HG02970 (cell line): ENCODE data around the gene KCNH1.

ENCODE experiments used
- ATAC-seq: cut with Tn5 transposase; IDR thresholded peaks from one replicate; pipeline ENCODE4 v1.9.1; 2021; ENCODE audit warnings: mild to moderate bottlenecking, moderate library complexity, moderate number of reproducible peaks; ENCODE audit not compliant: unreplicated experiment, low FRiP score

Gene KCNH1

DNA sequence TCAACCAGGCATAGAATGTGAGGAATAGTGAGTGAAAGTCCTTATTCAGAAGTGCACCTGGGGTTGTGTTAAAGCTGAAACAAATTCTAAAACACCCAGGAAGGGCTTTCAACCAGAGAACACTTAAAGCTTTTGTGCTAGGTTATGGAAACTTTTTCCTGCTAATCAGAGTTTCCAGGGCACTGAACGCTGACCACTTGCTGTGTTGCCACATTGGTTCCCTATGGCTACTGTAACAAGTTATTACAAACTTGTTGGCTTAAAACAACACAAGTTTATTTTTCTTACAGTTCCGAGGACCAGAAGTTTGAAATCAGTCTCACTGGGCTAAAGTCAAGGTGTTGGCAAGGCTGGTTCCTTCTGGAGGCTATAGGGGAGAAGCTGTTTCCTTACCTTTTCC is 504.7 kb downstream of the KCNH1 start:
- ATAC-seq = no peak

- ATAC-seq = no peak
These were observed 506.2 kb downstream of the KCNH1 start for GRCh38 chr1:210627755-210628154.
